Central memory CD8-positive, alpha-beta T cell (primary cell): ENCODE data around the gene GRIP2.

ENCODE experiments used
- ATAC-seq: fragments of 150-1000 bp; cut with Tn5 transposase; replicated peaks from 2 replicates; pipeline ENCODE4 v1.10.0; 2022; ENCODE audit warnings: mild to moderate bottlenecking, moderate FRiP score, moderate number of reproducible peaks; ENCODE audit not compliant: poor library complexity, severe bottlenecking; ENCODE audit errors: extremely low read depth
- DNase-seq, 2 donors: peaks; one replicate each; pipeline ENCODE4 v3.0.0; 2021; ENCODE audit warnings: low spot score in 2 of 2
- H3K27ac Mint-ChIP-seq: one replicate; pipeline ENCODE4 v1.8.0; 2022; ENCODE audit warnings: low read depth, mild to moderate bottlenecking, moderate library complexity, mixed read lengths
- H3K27me3 Mint-ChIP-seq: one replicate; pipeline ENCODE4 v1.8.0; 2022; ENCODE audit warnings: mixed read lengths
- H3K36me3 Mint-ChIP-seq: one replicate; pipeline ENCODE4 v1.8.0; 2022; ENCODE audit warnings: mild to moderate bottlenecking, moderate library complexity, mixed read lengths; ENCODE audit not compliant: insufficient read depth
- H3K4me1 Mint-ChIP-seq: one replicate; pipeline ENCODE4 v1.8.0; 2022; ENCODE audit warnings: mixed read lengths
- H3K4me3 Mint-ChIP-seq: one replicate; pipeline ENCODE4 v1.8.0; 2022; ENCODE audit warnings: mild to moderate bottlenecking, moderate library complexity, mixed read lengths
- H3K9me3 Mint-ChIP-seq: one replicate; pipeline ENCODE4 v1.8.0; 2022; ENCODE audit warnings: mixed read lengths

GRIP2 gene

DNA sequence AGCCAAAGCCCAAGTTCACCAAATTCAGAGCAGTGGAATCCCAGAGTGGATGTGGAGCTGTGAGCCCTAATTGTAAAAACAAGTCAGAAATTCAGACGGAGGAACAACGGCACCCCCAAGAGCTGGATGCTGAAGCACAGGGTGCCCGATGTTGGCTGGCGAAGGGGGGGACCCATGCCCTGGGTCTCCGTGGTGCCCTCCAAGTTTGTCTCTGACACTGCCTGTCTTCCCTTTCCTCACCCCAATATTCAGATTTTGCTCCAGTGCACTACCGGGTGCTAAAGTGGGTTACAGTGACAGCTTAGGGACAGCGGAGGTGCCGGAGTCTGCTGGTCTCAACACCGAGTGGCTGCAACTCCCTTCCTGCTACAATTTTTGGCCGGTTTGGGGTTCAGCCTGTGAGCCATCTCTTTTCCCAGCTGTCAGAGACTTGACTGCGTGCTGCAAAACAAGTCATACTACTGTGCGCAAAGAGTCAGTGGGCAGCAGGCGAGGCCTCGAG lies 6.6 kb downstream of the GRIP2 start:
- Mint-ChIP-seq H3K27me3 (peaks cover 47% of the 10 kb centered on the region), H3K9me3 (no peaks in the 10 kb centered on the region)
- no peak for ATAC-seq

GRCh38 chr3:14532691-14533456 lies 7.3 kb downstream of the GRIP2 start:
- Mint-ChIP-seq H3K27ac (no peak overlapping the region), H3K27me3 (peaks cover 53% of the 10 kb centered on the region), H3K36me3 (peaks cover 2% of the 10 kb centered on the region), H3K9me3 (no peaks in the 10 kb centered on the region), H3K4me1 (no peaks in the 10 kb centered on the region), H3K4me3 (no peak overlapping the region)
- DNase-seq: no peak
- ATAC-seq: no peak

More for the DNA sequence above, 6.6 kb downstream of the GRIP2 start:
- Mint-ChIP-seq H3K4me1 (no peaks in the 10 kb centered on the region), H3K4me3 (no peak overlapping the region), H3K27ac (no peak overlapping the region), H3K36me3 (peaks cover 2% of the 10 kb centered on the region)
- DNase-seq: no peak

- no peak for DNase-seq
- no peak for ATAC-seq
- Mint-ChIP-seq H3K27me3 (peaks cover 62% of the 10 kb centered on the region), H3K27ac (no peak overlapping the region), H3K4me3 (no peak overlapping the region), H3K4me1 (no peaks in the 10 kb centered on the region), H3K36me3 (peaks cover 2% of the 10 kb centered on the region), H3K9me3 (no peaks in the 10 kb centered on the region)
These were observed 8.2 kb downstream of the GRIP2 start for GRCh38 chr3:14531856-14532395.

GRCh38 chr3:14528081-14528480 lies 12.1 kb downstream of the GRIP2 start:
- no peaks in the 10 kb centered on the region for H3K9me3 Mint-ChIP-seq
- no peak overlapping the region for H3K27ac Mint-ChIP-seq
- H3K36me3 Mint-ChIP-seq: peaks cover 2% of the 10 kb centered on the region
- no peak overlapping the region for H3K4me3 Mint-ChIP-seq
- H3K4me1 Mint-ChIP-seq: no peaks in the 10 kb centered on the region
- no peak for ATAC-seq
- no peak for DNase-seq
- H3K27me3 Mint-ChIP-seq: peaks cover 65% of the 10 kb centered on the region

- H3K4me1 Mint-ChIP-seq: no peaks in the 10 kb centered on the region
- no peak for DNase-seq
- H3K9me3 Mint-ChIP-seq: no peaks in the 10 kb centered on the region
- ATAC-seq: no peak
- no peak overlapping the region for H3K27ac Mint-ChIP-seq
- peaks cover 2% of the 10 kb centered on the region for H3K36me3 Mint-ChIP-seq
- peaks cover 62% of the 10 kb centered on the region for H3K27me3 Mint-ChIP-seq
- no peak overlapping the region for H3K4me3 Mint-ChIP-seq
These were observed 14.2 kb downstream of the GRIP2 start for GRCh38 chr3:14525685-14526631.

- H3K9me3 Mint-ChIP-seq: no peaks in the 10 kb centered on the region
- H3K4me1 Mint-ChIP-seq: no peaks in the 10 kb centered on the region
- H3K36me3 Mint-ChIP-seq: peaks cover 2% of the 10 kb centered on the region
- H3K27ac Mint-ChIP-seq: no peak overlapping the region
- ATAC-seq (no peak), DNase-seq (no peak)
- H3K4me3 Mint-ChIP-seq: no peak overlapping the region
- peaks cover 58% of the 10 kb centered on the region for H3K27me3 Mint-ChIP-seq
These were observed 15.1 kb downstream of the GRIP2 start for GRCh38 chr3:14524920-14525660.

DNA sequence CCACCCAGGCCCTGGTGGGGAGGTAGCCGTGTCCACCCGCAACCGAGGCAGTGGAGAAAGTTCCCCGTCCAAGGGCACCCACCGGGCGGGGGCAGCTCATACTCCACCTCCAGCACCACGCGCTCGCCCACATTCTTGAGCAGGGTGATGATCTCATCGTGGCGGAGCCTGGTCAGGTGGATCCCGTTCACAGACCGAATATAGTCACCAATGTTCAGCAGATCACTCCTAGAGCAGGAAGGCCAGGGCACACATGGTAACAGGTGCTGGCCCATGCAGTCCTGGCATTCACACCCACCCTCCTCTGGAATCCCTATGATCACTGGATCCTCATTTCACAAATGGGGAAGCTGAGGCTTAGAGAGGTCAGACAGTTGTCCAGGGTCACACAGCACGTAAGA lies 15.8 kb downstream of the GRIP2 start:
- Mint-ChIP-seq H3K36me3 (no peaks in the 10 kb centered on the region), H3K4me1 (no peaks in the 10 kb centered on the region), H3K9me3 (no peaks in the 10 kb centered on the region), H3K27ac (no peak overlapping the region), H3K27me3 (peaks cover 53% of the 10 kb centered on the region), H3K4me3 (no peak overlapping the region)
- DNase-seq (no peak), ATAC-seq (no peak)

DNA sequence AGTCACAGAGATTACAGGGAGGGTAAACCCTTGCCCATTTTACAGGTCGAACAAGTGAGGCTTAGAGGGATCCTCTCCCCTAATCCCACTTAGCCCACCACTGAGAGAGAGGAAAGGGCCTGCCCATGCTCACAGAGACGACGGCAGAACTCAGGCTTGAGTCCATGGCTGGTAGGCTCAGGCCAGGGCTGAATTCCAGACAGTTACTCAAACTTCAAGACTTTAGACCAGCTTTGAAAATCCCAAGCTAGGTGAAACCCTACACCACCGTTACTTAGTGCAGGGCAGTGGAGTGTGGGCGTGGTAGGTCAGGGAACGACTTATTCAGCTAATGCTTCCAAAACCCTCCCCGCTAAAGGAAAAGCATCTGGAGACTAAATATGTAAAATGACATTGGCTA lies 16.4 kb downstream of the GRIP2 start:
- H3K9me3 Mint-ChIP-seq: no peaks in the 10 kb centered on the region
- H3K4me1 Mint-ChIP-seq: no peaks in the 10 kb centered on the region
- DNase-seq (no peak), ATAC-seq (no peak)
- no peak overlapping the region for H3K27ac Mint-ChIP-seq
- no peak overlapping the region for H3K4me3 Mint-ChIP-seq
- H3K27me3 Mint-ChIP-seq: peaks cover 56% of the 10 kb centered on the region
- no peaks in the 10 kb centered on the region for H3K36me3 Mint-ChIP-seq

DNA sequence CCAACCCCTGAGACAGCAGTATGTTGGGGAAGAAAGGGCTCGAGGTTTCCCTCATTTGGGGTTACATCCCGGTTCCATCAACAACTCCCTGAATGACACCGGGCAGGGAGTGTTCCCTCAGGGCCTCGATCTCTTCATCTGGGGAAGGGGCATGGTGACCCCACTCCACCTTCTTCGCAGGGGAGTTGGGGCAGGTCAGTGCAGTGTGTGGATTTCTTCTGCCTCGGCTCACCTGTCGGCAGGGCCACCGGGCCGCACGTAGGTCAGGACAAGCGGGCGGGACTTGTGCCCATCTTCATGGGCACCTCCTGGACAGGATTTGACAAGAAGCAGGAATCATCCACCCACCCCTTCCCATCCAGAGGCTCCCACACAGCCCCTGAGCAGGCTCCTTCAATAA lies 17.4 kb downstream of the GRIP2 start:
- Mint-ChIP-seq H3K27ac (no peak overlapping the region), H3K4me3 (no peak overlapping the region), H3K9me3 (no peaks in the 10 kb centered on the region), H3K27me3 (peaks cover 56% of the 10 kb centered on the region), H3K36me3 (no peaks in the 10 kb centered on the region), H3K4me1 (no peaks in the 10 kb centered on the region)
- ATAC-seq: no peak
- no peak for DNase-seq

GRCh38 chr3:14522129-14522691 lies 17.9 kb downstream of the GRIP2 start:
- no peak for ATAC-seq
- H3K9me3 Mint-ChIP-seq: no peaks in the 10 kb centered on the region

GRCh38 chr3:14521611-14522010 lies 18.5 kb downstream of the GRIP2 start:
- no peak overlapping the region for H3K27ac Mint-ChIP-seq
- H3K9me3 Mint-ChIP-seq: no peaks in the 10 kb centered on the region
- DNase-seq: no peak
- H3K27me3 Mint-ChIP-seq: peaks cover 51% of the 10 kb centered on the region
- H3K4me3 Mint-ChIP-seq: no peak overlapping the region
- H3K4me1 Mint-ChIP-seq: no peaks in the 10 kb centered on the region
- no peaks in the 10 kb centered on the region for H3K36me3 Mint-ChIP-seq
- ATAC-seq: no peak

More at GRCh38 chr3:14522129-14522691, 17.9 kb downstream of the GRIP2 start:
- Mint-ChIP-seq H3K4me1 (no peaks in the 10 kb centered on the region), H3K27ac (no peak overlapping the region), H3K27me3 (peaks cover 51% of the 10 kb centered on the region), H3K36me3 (no peaks in the 10 kb centered on the region), H3K4me3 (no peak overlapping the region)
- DNase-seq: no peak

GRCh38 chr3:14520967-14521366 lies 19.2 kb downstream of the GRIP2 start:
- H3K9me3 Mint-ChIP-seq: no peaks in the 10 kb centered on the region
- no peaks in the 10 kb centered on the region for H3K36me3 Mint-ChIP-seq
- ATAC-seq (no peak), DNase-seq (no peak)
- no peaks in the 10 kb centered on the region for H3K4me1 Mint-ChIP-seq
- peaks cover 47% of the 10 kb centered on the region for H3K27me3 Mint-ChIP-seq
- no peak overlapping the region for H3K4me3 Mint-ChIP-seq
- no peak overlapping the region for H3K27ac Mint-ChIP-seq
